ENCODE measurements around the gene DPYD. TPM values are rescaled to one million over a fixed set of nuclear protein-coding genes. Genes with fewer than 3 reads are reported as not detected.

Gene DPYD
- total and polyA plus RNA-seq, 10 of the 15 experiments (the other 5 are each of a cell fraction or from before 2014, with no cell fraction given), result 5.7 to 23.8 (median 10.2) TPM

GRCh38 chr1:97245026-97245425, 675.8 kb downstream of the DPYD start:
- ChIA-PET POLR2A (no interaction called here), SMC1A (ENCODE audit: uncharacterized antibody, unreplicated experiment) (interaction anchor here (1.0 to 4.7 kb wide), 8 partner anchors 9 to 807 kb away, joined by 3 to 25 read pairs (median 12); no protein-coding TSS in a partner anchor), CTCF (interaction anchor here (0.7 to 3.6 kb wide), 11 partner anchors 19 to 811 kb away, joined by 3 to 46 read pairs (median 7); no protein-coding TSS in a partner anchor), RAD21 (ENCODE audit: unreplicated experiment) (interaction anchor here (1.4 to 2.9 kb wide), 7 partner anchors 106 to 575 kb away, joined by 3 to 45 read pairs (median 8); no protein-coding TSS in a partner anchor)
- Histone ChIP-seq H3K9me3 (replicated peaks; ENCODE audit: control insufficient read depth, insufficient read depth, low read length) (no peaks in the 10 kb centered on the region; the same call in 2 of the 3 replicates), H3K27ac (ENCODE audit: control insufficient read depth, insufficient read depth) (no peak overlapping the region), H3K4me2 (ENCODE audit: control insufficient read depth, insufficient read depth) (no peak overlapping the region), H3K9ac (ENCODE audit: control insufficient read depth, insufficient read depth, low read length) (no peak overlapping the region), H3K4me3 (no peak overlapping the region), H3K79me2 (ENCODE audit: control insufficient read depth, insufficient read depth, low read length) (no peaks in the 10 kb centered on the region), H4K20me1 (ENCODE audit: control insufficient read depth, insufficient read depth) (no peaks in the 10 kb centered on the region), H2AFZ (ENCODE audit: control insufficient read depth, low read depth, low read length) (no peak overlapping the region), H3K4me1 (ENCODE audit: control insufficient read depth, insufficient read depth, low read length) (no peaks in the 10 kb centered on the region), H3K27me3 (replicated peaks in 1 of 2; ENCODE audit: control insufficient read depth in 2 of 2, insufficient read depth in 2 of 2, low read length in 1 of 2) (no peaks in the 10 kb centered on the region), H3K36me3 (ENCODE audit: control insufficient read depth in 2 of 2, insufficient read depth in 2 of 2, low read length in 1 of 2) (no peaks in the 10 kb centered on the region)
- DNase-seq (ENCODE audit: low read depth, low spot score) (no peak), ATAC-seq (no peak), FAIRE-seq (no peak)
- in situ Hi-C loops (cut with MboI) (no loop called here), intact Hi-C loops (cut with micrococcal nuclease; ENCODE audit: unreplicated experiment) (loop anchor here (2.0 to 10.0 kb wide), 2 partner anchors 280 kb away; no protein-coding TSS in a partner anchor)
- 57% methylated on average over 4 of the region's 4 CpGs for WGBS (ENCODE audit: insufficient coverage, insufficient replicate concordance, low lambda C conversion rate, missing lambda C conversion rate)
- BruUV-seq (replicated peaks), result no TSS peak
- TF ChIP-seq PRDM15 (CRISPR knock-in tag; IDR thresholded peaks at IDR 0.05) (no peak), USF2 (IDR thresholded peaks at IDR 0.05; ENCODE audit: borderline replicate concordance, low read depth, low read length) (no peak), FOS (IDR thresholded peaks at IDR 0.05; ENCODE audit: borderline replicate concordance, extremely low read depth, insufficient read length) (no peak), SKIL (IDR thresholded peaks at IDR 0.05; ENCODE audit: low read depth, poor library complexity, severe bottlenecking) (no peak), FOXK2 (IDR thresholded peaks at IDR 0.05) (no peak), RELA (IDR thresholded peaks at IDR 0.05; ENCODE audit: borderline replicate concordance, partially characterized antibody) (no peak), TBL1XR1 (IDR thresholded peaks at IDR 0.05; ENCODE audit: low read depth, low read length) (no peak), ZBTB40 (IDR thresholded peaks at IDR 0.05; ENCODE audit: borderline replicate concordance) (no peak), JUND (IDR thresholded peaks at IDR 0.05; ENCODE audit: low read depth, low read length) (no peak), MYB (IDR thresholded peaks at IDR 0.05; ENCODE audit: borderline replicate concordance, low read depth, low read length) (no peak), CREM (IDR thresholded peaks at IDR 0.05; ENCODE audit: low read depth) (no peak)

All from GM12878 (cell line).